HEK293 (cell line): ENCODE results near the gene SPOCK1.
A peak's percentile ranks its signal among the peaks of the same experiment; 100 is the strongest.

Source experiments
- EGR2 ChIP-seq: fragments of 450-650 bp; formaldehyde crosslinking; IDR thresholded peaks from 2 replicates; pipeline ENCODE4 v1.5.1; 2016; ENCODE audit warnings: low read depth, missing biosample characterization, missing genetic modification characterization
- GLIS1 ChIP-seq: fragments of 450-650 bp; formaldehyde crosslinking; IDR thresholded peaks from 2 replicates; pipeline ENCODE4 v1.5.1; 2016; ENCODE audit warnings: missing biosample characterization, missing genetic modification characterization
- GLIS2 ChIP-seq: fragments of 450-650 bp; formaldehyde crosslinking; IDR thresholded peaks from 2 replicates; pipeline ENCODE4 v1.5.1; 2016; ENCODE audit warnings: missing biosample characterization, missing genetic modification characterization
- KLF1 ChIP-seq: fragments of 450-650 bp; formaldehyde crosslinking; IDR thresholded peaks from 2 replicates; pipeline ENCODE4 v1.5.1; 2016; ENCODE audit warnings: missing biosample characterization, missing genetic modification characterization
- KLF16 ChIP-seq: fragments of 450-650 bp; formaldehyde crosslinking; IDR thresholded peaks from 2 replicates; pipeline ENCODE4 v1.5.1; 2017; ENCODE audit warnings: missing biosample characterization, missing genetic modification characterization
- ZBTB10 ChIP-seq: fragments of 450-650 bp; formaldehyde crosslinking; IDR thresholded peaks from 2 replicates; pipeline ENCODE4 v1.5.1; 2016; ENCODE audit warnings: missing biosample characterization, missing genetic modification characterization
- ZBTB20 ChIP-seq: fragments of 450-650 bp; formaldehyde crosslinking; IDR thresholded peaks from 2 replicates; pipeline ENCODE4 v1.5.1; 2016; ENCODE audit warnings: missing biosample characterization, missing genetic modification characterization
- ZBTB26 ChIP-seq: fragments of 450-650 bp; formaldehyde crosslinking; optimal IDR thresholded peaks from 2 replicates; pipeline ENCODE3; 2016; ENCODE audit warnings: missing biosample characterization, mild to moderate bottlenecking, missing genetic modification characterization
- ZBTB8A ChIP-seq: fragments of 450-650 bp; formaldehyde crosslinking; IDR thresholded peaks from 2 replicates; pipeline ENCODE4 v1.5.1; 2016; ENCODE audit warnings: missing biosample characterization, missing genetic modification characterization
- ZFP41 ChIP-seq: fragments of 450-650 bp; formaldehyde crosslinking; IDR thresholded peaks from 2 replicates; pipeline ENCODE4 v1.5.1; 2016; ENCODE audit warnings: missing biosample characterization, missing genetic modification characterization, borderline replicate concordance
- ZNF10 ChIP-seq: fragments of 450-650 bp; formaldehyde crosslinking; IDR thresholded peaks from 2 replicates; pipeline ENCODE4 v1.5.1; 2017; ENCODE audit warnings: missing biosample characterization, missing genetic modification characterization
- ZNF121 ChIP-seq: fragments of 450-650 bp; formaldehyde crosslinking; IDR thresholded peaks from 2 replicates; pipeline ENCODE4 v1.5.1; 2016; ENCODE audit warnings: missing biosample characterization, missing genetic modification characterization
- ZNF157 ChIP-seq: fragments of 450-650 bp; formaldehyde crosslinking; IDR thresholded peaks from 2 replicates; pipeline ENCODE4 v1.5.1; 2016; ENCODE audit warnings: missing biosample characterization, missing genetic modification characterization
- ZNF169 ChIP-seq: fragments of 450-650 bp; formaldehyde crosslinking; IDR thresholded peaks from 2 replicates; pipeline ENCODE4 v1.5.1; 2016; ENCODE audit warnings: missing biosample characterization, missing genetic modification characterization
- ZNF239 ChIP-seq: fragments of 450-650 bp; formaldehyde crosslinking; IDR thresholded peaks from 2 replicates; pipeline ENCODE4 v1.5.1; 2016; ENCODE audit warnings: missing biosample characterization, missing genetic modification characterization
- ZNF248 ChIP-seq: fragments of 450-650 bp; formaldehyde crosslinking; IDR thresholded peaks from 2 replicates; pipeline ENCODE4 v1.5.1; 2017; ENCODE audit warnings: missing biosample characterization, missing genetic modification characterization
- ZNF302 ChIP-seq: fragments of 450-650 bp; formaldehyde crosslinking; IDR thresholded peaks from 2 replicates; pipeline ENCODE4 v1.5.1; 2016; ENCODE audit warnings: missing biosample characterization, missing genetic modification characterization, low read depth
- ZNF335 ChIP-seq: fragments of 450-650 bp; formaldehyde crosslinking; conservative IDR thresholded peaks from 2 replicates; pipeline ENCODE4 v1.5.1; 2016; ENCODE audit warnings: missing biosample characterization, missing genetic modification characterization
- ZNF350 ChIP-seq: fragments of 450-650 bp; formaldehyde crosslinking; IDR thresholded peaks from 2 replicates; pipeline ENCODE4 v1.5.0; 2017; ENCODE audit warnings: missing biosample characterization, mild to moderate bottlenecking, missing genetic modification characterization
- ZNF354C ChIP-seq: fragments of 450-650 bp; formaldehyde crosslinking; IDR thresholded peaks from 2 replicates; pipeline ENCODE4 v1.5.1; 2016; ENCODE audit warnings: missing biosample characterization, missing genetic modification characterization, low read depth, borderline replicate concordance
- ZNF501 ChIP-seq: fragments of 450-650 bp; formaldehyde crosslinking; IDR thresholded peaks from 2 replicates; pipeline ENCODE4 v1.5.1; 2016; ENCODE audit warnings: missing biosample characterization, missing genetic modification characterization
- ZNF510 ChIP-seq: fragments of 450-650 bp; formaldehyde crosslinking; IDR thresholded peaks from 2 replicates; pipeline ENCODE4 v1.5.1; 2018; ENCODE audit warnings: mild to moderate bottlenecking, missing genetic modification characterization, missing biosample characterization; ENCODE audit not compliant: insufficient replicate concordance
- ZNF561 ChIP-seq: fragments of 450-650 bp; IDR thresholded peaks from 2 replicates; pipeline ENCODE4 v1.5.1; 2018; ENCODE audit warnings: missing biosample characterization, missing genetic modification characterization, borderline replicate concordance
- ZNF621 ChIP-seq: fragments of 450-650 bp; formaldehyde crosslinking; IDR thresholded peaks from 2 replicates; pipeline ENCODE4 v1.5.1; 2017; ENCODE audit warnings: missing biosample characterization, missing genetic modification characterization
- ZNF654 ChIP-seq: fragments of 450-650 bp; formaldehyde crosslinking; IDR thresholded peaks from 2 replicates; pipeline ENCODE4 v1.5.1; 2016; ENCODE audit warnings: low read depth, missing biosample characterization, missing genetic modification characterization
- ZNF677 ChIP-seq: fragments of 450-650 bp; IDR thresholded peaks from 2 replicates; pipeline ENCODE4 v1.5.0; 2018; ENCODE audit warnings: missing biosample characterization, mild to moderate bottlenecking, missing genetic modification characterization, moderate library complexity
- ZNF785 ChIP-seq: fragments of 450-650 bp; formaldehyde crosslinking; IDR thresholded peaks from 2 replicates; pipeline ENCODE4 v1.5.1; 2016; ENCODE audit warnings: missing biosample characterization, missing genetic modification characterization
- ZSCAN16 ChIP-seq: fragments of 450-650 bp; formaldehyde crosslinking; IDR thresholded peaks from 2 replicates; pipeline ENCODE4 v1.5.1; 2016; ENCODE audit warnings: missing biosample characterization, missing genetic modification characterization
- ZSCAN4 ChIP-seq: fragments of 450-650 bp; formaldehyde crosslinking; IDR thresholded peaks from 2 replicates; pipeline ENCODE4 v1.5.1; 2017; ENCODE audit warnings: missing biosample characterization, missing genetic modification characterization
- ZSCAN5A ChIP-seq: fragments of 450-650 bp; formaldehyde crosslinking; IDR thresholded peaks from 2 replicates; pipeline ENCODE4 v1.5.1; 2016; ENCODE audit warnings: missing biosample characterization, missing genetic modification characterization
- TF ChIP-seq, protein P1 (sequence below): fragments of 450-650 bp; formaldehyde crosslinking; IDR thresholded peaks from 2 replicates; pipeline ENCODE4 v1.5.1; 2016; ENCODE audit warnings: missing biosample characterization, missing genetic modification characterization

SPOCK1 gene

DNA sequence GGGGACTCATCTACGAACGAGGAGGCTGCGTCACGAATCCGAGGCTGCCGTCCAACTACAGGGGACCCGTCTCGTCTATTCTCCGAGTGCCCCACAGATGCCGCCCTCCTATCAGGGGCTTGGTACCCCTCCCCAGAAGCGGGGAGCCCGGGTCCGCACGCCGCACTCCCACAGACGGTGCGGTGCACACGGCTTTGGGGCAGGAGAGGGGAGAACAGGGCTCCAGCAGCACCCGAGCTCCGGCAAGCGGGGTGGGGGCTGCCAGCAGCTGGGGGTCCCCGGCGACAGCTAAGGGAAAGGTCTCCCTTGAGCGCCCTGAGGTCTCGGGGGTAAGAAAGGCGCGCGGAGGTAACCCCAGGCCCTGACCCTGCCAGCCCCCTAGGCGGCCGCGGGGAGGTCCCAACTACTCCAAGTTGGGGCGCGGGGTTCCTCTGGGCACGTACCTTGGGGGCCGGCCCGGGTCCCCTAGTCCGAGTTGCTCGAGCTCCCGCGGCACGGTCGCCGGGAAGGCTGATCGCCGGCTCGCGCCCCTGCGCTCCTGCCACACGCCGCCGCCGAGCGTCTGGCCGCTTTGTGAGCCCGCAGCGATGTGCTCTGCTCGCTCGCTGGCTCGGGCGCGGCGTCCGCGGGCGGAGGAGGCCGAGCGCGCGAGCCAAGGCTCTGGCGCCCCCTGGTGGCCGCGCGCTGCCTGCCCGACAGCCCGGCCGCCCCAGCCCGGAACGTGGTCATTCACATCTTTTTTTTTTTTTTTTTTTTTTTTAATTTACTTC lies at the start of gene SPOCK1 (continued):
- 0 out of 2 replicates have a peak, but pooled peaks have one; percentile 40 for TF ChIP-seq ZBTB10 (tag by site-specific recombination)
- no peak for TF ChIP-seq ZNF510 (tag by site-specific recombination)
- TF ChIP-seq ZNF561 = peak; percentile 59; the same call in 1 of the 2 replicates
- TF ChIP-seq ZBTB8A (tag by site-specific recombination) = 0 out of 2 replicates have a peak, but pooled peaks have one; percentile 24
- TF ChIP-seq KLF16 (tag by site-specific recombination) = no peak
- TF ChIP-seq, protein P1, sequence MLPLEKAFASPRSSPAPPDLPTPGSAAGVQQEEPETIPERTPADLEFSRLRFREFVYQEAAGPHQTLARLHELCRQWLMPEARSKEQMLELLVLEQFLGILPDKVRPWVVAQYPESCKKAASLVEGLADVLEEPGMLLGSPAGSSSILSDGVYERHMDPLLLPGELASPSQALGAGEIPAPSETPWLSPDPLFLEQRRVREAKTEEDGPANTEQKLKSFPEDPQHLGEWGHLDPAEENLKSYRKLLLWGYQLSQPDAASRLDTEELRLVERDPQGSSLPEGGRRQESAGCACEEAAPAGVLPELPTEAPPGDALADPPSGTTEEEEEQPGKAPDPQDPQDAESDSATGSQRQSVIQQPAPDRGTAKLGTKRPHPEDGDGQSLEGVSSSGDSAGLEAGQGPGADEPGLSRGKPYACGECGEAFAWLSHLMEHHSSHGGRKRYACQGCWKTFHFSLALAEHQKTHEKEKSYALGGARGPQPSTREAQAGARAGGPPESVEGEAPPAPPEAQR (tag by site-specific recombination) = no peak
- TF ChIP-seq KLF1 = no peak
- peak; percentile 10; the same call in 1 of the 2 replicates for TF ChIP-seq GLIS1 (tag by site-specific recombination)
- TF ChIP-seq ZNF501 (tag by site-specific recombination) = 0 out of 2 replicates have a peak, but pooled peaks have one; percentile 18
- peak; percentile 23 for TF ChIP-seq ZNF654 (tag by site-specific recombination)
- TF ChIP-seq ZSCAN16 (tag by site-specific recombination) = no peak
- TF ChIP-seq ZFP41 (tag by site-specific recombination) = no peak
- TF ChIP-seq ZNF248 (tag by site-specific recombination) = no peak
- no peak for TF ChIP-seq ZNF621
- no peak for TF ChIP-seq ZNF677 (tag by site-specific recombination)
- TF ChIP-seq EGR2 (tag by site-specific recombination) = no peak
- TF ChIP-seq ZNF785 (tag by site-specific recombination) = no peak
- TF ChIP-seq ZNF335 (tag by site-specific recombination) = peak; percentile 54
- peak; percentile 65 for TF ChIP-seq GLIS2 (tag by site-specific recombination)
- TF ChIP-seq ZSCAN4 (tag by site-specific recombination) = no peak
- TF ChIP-seq ZSCAN5A (tag by site-specific recombination) = no peak
- no peak for TF ChIP-seq ZNF157 (tag by site-specific recombination)
- TF ChIP-seq ZNF121 (tag by site-specific recombination) = no peak
- peak; percentile 73 for TF ChIP-seq ZBTB26 (tag by site-specific recombination)
- no peak for TF ChIP-seq ZNF354C
- TF ChIP-seq ZNF10 = no peak
- TF ChIP-seq ZNF350 (tag by site-specific recombination) = no peak
- TF ChIP-seq ZNF302 (tag by site-specific recombination) = no peak
- no peak for TF ChIP-seq ZNF169 (tag by site-specific recombination)
- TF ChIP-seq ZNF239 = no peak
- TF ChIP-seq ZBTB20 (tag by site-specific recombination) = no peak
